Upper lobe of left lung (tissue), 6 donors: ENCODE data around the gene TBC1D14. TPM values are rescaled to one million over a fixed set of nuclear protein-coding genes. Genes with fewer than 3 reads are reported as not detected.

Experiments
- ATAC-seq, 2 donors: fragments of 200-7000 bp; cut with Tn5 transposase; one replicate each; pipeline ENCODE4 v1.9.1; 2022; ENCODE audit warnings: mild to moderate bottlenecking in 2 of 2, moderate library complexity in 2 of 2; ENCODE audit not compliant: low FRiP score in 2 of 2
- DNase-seq, 2 donors: peaks; one replicate each; pipeline ENCODE4 v3.0.0-alpha.2; 2019 to 2020
- H3K27ac ChIP-seq, 4 donors: fragments of 200-600 bp; sonication (generic); one replicate each; pipeline ENCODE4 v1.5.1; 2016 to 2019
- H3K27me3 ChIP-seq, 4 donors: fragments of 200-600 bp; sonication (generic); one replicate each; pipeline ENCODE4 v1.5.1; 2017 to 2019
- H3K36me3 ChIP-seq, 4 donors: fragments of 200-600 bp; sonication (generic); one replicate each; pipeline ENCODE4 v1.5.1; 2016 to 2019
- H3K4me1 ChIP-seq, 4 donors: fragments of 200-600 bp; sonication (generic); one replicate each; pipeline ENCODE4 v1.5.1; 2018 to 2019
- H3K4me3 ChIP-seq, 4 donors: fragments of 200-600 bp; sonication (generic); one replicate each; pipeline ENCODE4 v1.5.1; 2017 to 2019; ENCODE audit warnings: mild to moderate bottlenecking in 2 of 4, moderate library complexity in 1 of 4
- H3K9me3 ChIP-seq, 4 donors: fragments of 200-600 bp; sonication (generic); one replicate each; pipeline ENCODE4 v1.5.1; 2018 to 2019
- CTCF ChIP-seq, 6 experiments: fragments of 450-650 bp in 4 of 6; fragments of 200-600 bp in 2 of 6; sonication (generic) in 2 of 6; IDR thresholded peaks; one replicate each; pipeline ENCODE4 v1.5.1; 2016 to 2019; ENCODE audit warnings: antibody characterized with exemption in 6 of 6
- EP300 ChIP-seq, 4 donors: sonication (generic); formaldehyde crosslinking; IDR thresholded peaks; one replicate each; pipeline ENCODE4 v1.5.1; 2017; ENCODE audit warnings: antibody characterized with exemption in 4 of 4, control low read depth in 2 of 4
- POLR2A ChIP-seq, 4 donors: fragments of 450-650 bp; IDR thresholded peaks; one replicate each; pipeline ENCODE4 v1.5.1; 2016 to 2017; ENCODE audit warnings: antibody characterized with exemption in 4 of 4, mild to moderate bottlenecking in 2 of 4
- POLR2AphosphoS5 ChIP-seq, 2 donors: sonication (generic); formaldehyde crosslinking; IDR thresholded peaks; one replicate each; pipeline ENCODE4 v1.5.1; 2017; ENCODE audit warnings: antibody characterized with exemption in 2 of 2
- WGBS, 2 donors: methylation state at CpG; one replicate each; pipeline ENCODE4 v1.1.5; 2017 to 2018; 5-methylcytosine and 5-hydroxymethylcytosine counted together
- total RNA-seq, 6 donors: library from RNA; depleted of rRNA in 4 of 6; stranded (reverse); fragments of >200 nt in 4 of 6; gene quantifications; one replicate each; pipeline versions ENCODE4 v1.1.0 to v1.2.1, GENCODE V29; 2016 to 2021
- donor health status: DM: no; HTN: no; CAD: no; lungs with moderate emphysema.
- donor health status: DM: no; HTN: yes; CAD: no; lungs with severe emphysema.

Gene TBC1D14
- total RNA-seq, 6 donors from 2014 or later, result 47.7 to 61.8 (median 57.8) TPM

- 53 to 73% methylated on average over 4 of the region's 4 CpGs for WGBS, 2 donors
- no peak for ATAC-seq
- Histone ChIP-seq H3K4me1 (peaks cover 32 to 45% (median 38%) of the 10 kb centered on the region in 4 donors), H3K27me3 (no peaks in the 10 kb centered on the region), H3K4me3 (no peak overlapping the region), H3K27ac (peak overlapping the region; percentile 6 to 62 (median 30)), H3K9me3 (no peaks in the 10 kb centered on the region), H3K36me3 (no peaks in the 10 kb centered on the region)
- DNase-seq, result no peak
- no peak for TF ChIP-seq EP300 (IDR thresholded peaks at IDR 0.05)
- TF ChIP-seq POLR2AphosphoS5 (IDR thresholded peaks at IDR 0.05), result no peak
- no peak for TF ChIP-seq CTCF (IDR thresholded peaks at IDR 0.05)
- no peak for TF ChIP-seq POLR2A (IDR thresholded peaks at IDR 0.05)
Observed at GRCh38 chr4:6983544-6984142, 74.0 kb downstream of the TBC1D14 start.

DNA sequence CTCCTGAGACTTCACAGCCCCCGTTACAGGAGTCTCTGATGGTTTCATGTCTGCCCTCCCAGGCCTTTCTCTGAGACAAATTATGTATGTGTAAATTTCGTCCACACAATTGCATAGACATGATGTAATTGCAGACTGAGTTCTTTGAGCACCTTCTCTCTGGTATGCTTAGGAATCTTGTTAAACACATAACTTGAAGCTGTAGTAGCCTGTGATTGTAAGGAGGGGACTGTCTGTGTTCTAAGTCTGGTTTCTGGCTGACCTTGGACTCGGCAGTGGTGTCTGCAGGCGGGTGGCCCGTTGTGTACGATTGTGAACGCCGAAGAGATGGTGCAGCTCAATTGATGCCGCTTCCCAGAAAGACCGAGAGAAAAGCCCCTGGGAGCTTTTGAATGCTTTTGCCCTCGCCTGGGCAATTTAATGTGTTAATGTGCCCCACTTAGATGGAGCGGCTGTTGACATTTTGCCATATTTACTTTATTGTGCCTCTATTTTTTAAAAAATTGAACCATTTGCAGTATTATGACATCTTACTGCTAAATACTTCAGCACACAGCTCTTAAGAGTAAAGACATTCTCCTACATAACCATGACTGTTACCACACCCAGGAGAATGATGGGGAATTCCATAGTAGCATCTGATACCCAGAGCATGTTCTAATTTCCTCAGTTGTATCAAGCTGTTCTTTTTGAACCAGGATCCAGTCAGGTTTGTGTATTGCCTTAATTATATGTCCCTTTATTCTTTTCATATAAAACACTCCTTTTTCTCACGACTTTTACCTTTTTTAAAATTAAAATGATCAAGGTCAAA is 75.2 kb downstream of the TBC1D14 start:
- H3K4me1 ChIP-seq, result peaks cover 42 to 56% (median 47%) of the 10 kb centered on the region in 4 donors
- peak overlapping the region in 1 of 4 donors; percentile 77 for H3K4me3 ChIP-seq
- no peak for DNase-seq
- no peaks in the 10 kb centered on the region for H3K36me3 ChIP-seq
- TF ChIP-seq CTCF (IDR thresholded peaks at IDR 0.05), result no peak
- ATAC-seq, result no peak
- peak overlapping the region in 1 of 4 donors; percentile 46 for H3K27ac ChIP-seq
- WGBS, 2 donors, result 86 to 93% methylated on average over 13 of the region's 13 CpGs
- H3K9me3 ChIP-seq, result no peaks in the 10 kb centered on the region
- no peaks in the 10 kb centered on the region for H3K27me3 ChIP-seq

DNA sequence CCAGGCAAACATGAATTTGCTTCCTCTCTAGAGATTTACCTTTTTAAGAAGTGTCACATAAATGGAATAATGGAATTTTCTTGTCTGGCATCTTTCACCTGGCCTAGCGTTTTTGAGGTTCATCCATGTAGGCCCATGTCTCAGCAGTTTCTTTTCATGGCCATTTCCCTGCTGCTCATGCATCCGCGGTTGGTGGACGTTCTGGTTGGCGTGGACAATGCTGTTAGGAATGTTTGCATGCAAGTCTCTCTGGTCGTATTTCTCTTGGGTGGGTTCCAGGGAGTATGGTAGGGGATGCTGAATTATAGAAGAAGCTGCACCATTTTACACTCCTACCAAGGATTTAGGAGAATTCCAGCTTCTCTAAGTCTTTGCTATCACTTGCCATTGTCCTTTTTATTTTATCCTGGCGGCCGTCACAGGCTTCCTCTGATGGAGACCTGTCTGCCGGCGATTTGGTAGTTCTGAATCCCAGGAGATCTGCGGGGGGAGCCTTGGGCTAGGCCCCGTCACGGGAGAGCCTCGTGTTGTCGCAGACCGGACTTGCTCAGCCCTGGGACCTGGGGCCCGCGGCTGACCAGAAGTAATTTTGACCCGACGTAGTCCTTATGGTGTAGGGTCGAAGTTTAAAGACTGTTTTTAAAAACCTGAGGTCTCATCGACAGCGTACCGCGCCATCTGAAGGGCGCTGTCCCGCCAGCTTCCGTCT is 76.6 kb downstream of the TBC1D14 start:
- H3K4me3 ChIP-seq, result peak overlapping the region; percentile 42 to 87 (median 80)
- TF ChIP-seq CTCF (IDR thresholded peaks at IDR 0.05) (no peak), POLR2A (IDR thresholded peaks at IDR 0.05) (no peak), EP300 (IDR thresholded peaks at IDR 0.05) (no peak), POLR2AphosphoS5 (IDR thresholded peaks at IDR 0.05) (no peak)
- H3K27me3 ChIP-seq, result no peaks in the 10 kb centered on the region
- ATAC-seq (peak; percentile 47 to 62), DNase-seq (peak in 1 of 2 donors; percentile 69)
- H3K4me1 ChIP-seq, result peaks cover 48 to 68% (median 51%) of the 10 kb centered on the region in 4 donors
- H3K9me3 ChIP-seq, result no peaks in the 10 kb centered on the region
- peak overlapping the region; percentile 92 to 95 (median 94) for H3K27ac ChIP-seq
- WGBS, 2 donors, result 1 to 11% methylated on average over 7 to 28 of the region's 28 CpGs
- H3K36me3 ChIP-seq, result no peaks in the 10 kb centered on the region

DNA sequence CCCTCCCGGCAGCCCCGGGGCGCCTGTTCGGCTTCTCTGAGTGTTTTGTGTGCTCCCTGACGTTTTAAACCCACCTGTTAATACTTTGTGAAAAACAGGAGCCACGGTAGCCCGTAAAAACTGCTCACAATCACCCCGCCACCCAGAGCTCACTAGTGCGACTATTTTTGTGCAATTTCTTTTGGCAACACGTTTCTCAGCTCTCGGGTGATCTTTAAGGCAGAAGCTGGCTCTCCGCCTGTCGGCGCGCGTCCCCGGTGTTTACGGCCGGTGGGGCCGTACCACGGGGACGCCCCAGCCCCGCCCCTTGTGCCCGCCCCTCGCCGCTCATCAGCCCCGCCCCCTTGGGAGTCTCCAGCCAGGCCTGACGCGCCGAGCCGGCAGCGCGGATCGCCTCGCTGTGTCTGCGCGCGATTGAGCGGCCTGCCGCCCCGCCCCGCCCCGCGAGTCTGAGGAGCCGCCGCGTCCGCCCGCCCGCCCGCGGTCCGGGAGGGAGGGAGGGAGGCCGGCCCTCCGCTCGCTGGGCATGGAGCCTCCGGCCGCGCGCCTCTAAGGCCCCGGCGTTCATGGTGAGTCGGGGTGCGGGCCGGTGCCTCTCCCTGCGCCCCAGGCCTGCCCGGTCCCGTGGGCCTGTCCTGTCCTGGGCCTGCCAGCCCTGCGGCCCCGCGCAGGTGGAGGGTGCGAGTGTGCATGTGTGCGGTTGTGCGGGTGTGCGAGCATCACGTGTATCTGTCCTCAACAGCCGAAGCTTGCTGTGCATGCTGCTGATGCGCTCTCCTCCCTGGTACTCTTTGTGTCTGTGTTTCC is 77.4 kb downstream of the TBC1D14 start:
- ATAC-seq (peak; percentile 98), DNase-seq (peak; percentile 97 to 99)
- Histone ChIP-seq H3K27ac (peak overlapping the region; percentile 92 to 95 (median 94)), H3K36me3 (no peaks in the 10 kb centered on the region), H3K27me3 (no peaks in the 10 kb centered on the region), H3K4me1 (peaks cover 49 to 75% (median 58%) of the 10 kb centered on the region in 4 donors), H3K4me3 (peak overlapping the region; percentile 48 to 87 (median 80)), H3K9me3 (no peaks in the 10 kb centered on the region)
- peak; percentile 42 to 89 for TF ChIP-seq POLR2AphosphoS5 (IDR thresholded peaks at IDR 0.05)
- peak in 3 of 4 donors; percentile 63 to 86 (median 72) for TF ChIP-seq POLR2A (IDR thresholded peaks at IDR 0.05)
- TF ChIP-seq CTCF (IDR thresholded peaks at IDR 0.05), result peak in 1 of 6 experiments; percentile 15
- TF ChIP-seq EP300 (IDR thresholded peaks at IDR 0.05), result no peak
- WGBS, 2 donors, result 0% methylated on average over 11 to 23 of the region's 78 CpGs
